ENCODE results near the gene HS6ST1.

GRCh38 chr2:128275498-128276045 is 43.1 kb downstream of the HS6ST1 start:
- TF ChIP-seq POLR2A (IDR thresholded peaks at IDR 0.05): no peak
- no peak for TF ChIP-seq CTCF (IDR thresholded peaks at IDR 0.05)
- no peak for TF ChIP-seq EP300 (IDR thresholded peaks at IDR 0.05)
